ENCODE data around the gene LRFN2. TPM values are rescaled to one million over a fixed set of nuclear protein-coding genes. Genes with fewer than 3 reads are reported as not detected.

Gene LRFN2
- total and polyA plus RNA-seq, 2 of the 8 experiments (the other 6 are each of a cell fraction or from before 2014, with no cell fraction given) = 2.3 TPM

DNA sequence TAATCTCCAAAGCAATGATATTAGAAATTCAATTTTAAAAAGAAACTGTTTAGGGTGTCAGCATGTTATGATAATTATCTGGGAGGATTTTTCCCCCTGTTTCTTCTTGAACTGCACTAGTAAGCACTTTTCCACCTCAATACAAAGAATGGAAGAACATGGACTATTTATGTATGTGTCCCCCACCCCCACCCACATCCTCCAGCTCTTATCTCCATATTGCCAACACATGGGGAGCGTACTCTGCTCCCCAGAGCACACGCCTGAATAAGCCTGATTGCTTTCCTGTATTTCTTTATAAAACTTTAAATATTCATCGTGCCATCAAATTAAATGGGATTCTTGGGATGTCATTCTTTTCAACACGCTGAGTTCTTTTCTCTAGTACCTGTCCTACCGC, 11.4 kb upstream of the LRFN2 start:
- Histone ChIP-seq H3K23me2 (ENCODE audit: low read depth, low read length) (no peaks in the 10 kb centered on the region), H3K9ac (replicated peaks in 1 of 4; ENCODE audit: extremely low read depth in 1 of 4, low read depth in 3 of 4, low read length in 3 of 4) (no peak overlapping the region), H3K9me3 (ENCODE audit: insufficient read depth in 2 of 2, low read depth in 1 of 2, low read length in 1 of 2) (no peaks in the 10 kb centered on the region), H2AFZ (ENCODE audit: low read length) (no peak overlapping the region), H4K8ac (ENCODE audit: extremely low read depth, insufficient read depth, low read length) (no peak overlapping the region), H2BK15ac (ENCODE audit: low read length) (no peak overlapping the region), H2AK5ac (ENCODE audit: low read depth, low read length) (no peak overlapping the region), H4K20me1 (replicated peaks in 1 of 2; ENCODE audit: control insufficient read depth in 1 of 2, insufficient read depth in 2 of 2, low read length in 2 of 2) (no peaks in the 10 kb centered on the region), H3K79me2 (ENCODE audit: control insufficient read depth in 1 of 2, insufficient read depth in 2 of 2, low read length in 2 of 2) (no peaks in the 10 kb centered on the region), H3K56ac (replicated peaks; ENCODE audit: insufficient read length, low read depth, low read length) (no peak overlapping the region), H3K79me1 (ENCODE audit: low read depth, low read length) (0 out of 2 replicates have a peak, but pooled peaks cover 2% of the 10 kb centered on the region), H2BK120ac (replicated peaks; ENCODE audit: low read depth, low read length) (no peak overlapping the region), H2BK20ac (ENCODE audit: low read length) (no peak overlapping the region), H3K36me3 (ENCODE audit: control insufficient read depth in 2 of 4, insufficient read depth in 4 of 4, low read length in 3 of 4) (no peaks in the 10 kb centered on the region), H3K4ac (replicated peaks; ENCODE audit: insufficient read length, low read depth, low read length) (no peak overlapping the region), H4K5ac (ENCODE audit: insufficient read length, low read depth, low read length) (no peak overlapping the region), H3K14ac (ENCODE audit: insufficient read length) (no peak overlapping the region), H3K4me3 (ENCODE audit: extremely low read depth in 1 of 4, insufficient read depth in 2 of 4, low read depth in 3 of 4, low read length in 4 of 4) (no peak overlapping the region), H3K18ac (ENCODE audit: extremely low read depth, low read length) (no peak overlapping the region), H2BK12ac (ENCODE audit: low read depth, low read length) (no peak overlapping the region), H3K27me3 (replicated peaks in 1 of 4; ENCODE audit: control insufficient read depth in 3 of 4, extremely low read depth in 1 of 4, insufficient read depth in 3 of 4, low read length in 3 of 4) (no peaks in the 10 kb centered on the region), H2BK5ac (ENCODE audit: low read depth, low read length) (no peak overlapping the region), H3K4me1 (replicated peaks in 1 of 4; ENCODE audit: control insufficient read depth in 3 of 4, insufficient read depth in 4 of 4, low read length in 3 of 4) (no peaks in the 10 kb centered on the region), H3K4me2 (ENCODE audit: insufficient read depth in 1 of 2, low read depth in 2 of 2, low read length in 2 of 2) (no peak overlapping the region), H3K23ac (ENCODE audit: insufficient read length) (no peak overlapping the region), H4K91ac (replicated peaks; ENCODE audit: insufficient read length, low read length) (no peak overlapping the region), H3K27ac (ENCODE audit: low read depth, low read length) (no peak overlapping the region)
- POLR2A ChIA-PET (ENCODE audit: partially characterized antibody) = no interaction called here
- DNase-seq (ENCODE audit: low read depth in 1 of 2, low spot score in 2 of 2) (no peak), FAIRE-seq (no peak)
- TF ChIP-seq CTBP2 (IDR thresholded peaks at IDR 0.05; ENCODE audit: borderline replicate concordance, insufficient read depth, insufficient read length, low read length) (no peak), RBBP5 (IDR thresholded peaks at IDR 0.05; ENCODE audit: borderline replicate concordance, low read depth, low read length) (no peak), CEBPB (IDR thresholded peaks at IDR 0.05; ENCODE audit: low read depth, low read length) (no peak), NANOG (IDR thresholded peaks at IDR 0.05; ENCODE audit: insufficient read depth, low read depth, low read length, poor library complexity, severe bottlenecking) (no peak), RAD21 (IDR thresholded peaks at IDR 0.05 in 1 of 2, conservative IDR thresholded peaks at IDR 0.05 in 1 of 2; ENCODE audit: low read depth in 2 of 2, low read length in 2 of 2) (no peak), MAFK (IDR thresholded peaks at IDR 0.05; ENCODE audit: low read depth, low read length) (no peak), SP4 (IDR thresholded peaks at IDR 0.05; ENCODE audit: low read length) (no peak), TBP (IDR thresholded peaks at IDR 0.05; ENCODE audit: low read depth, low read length) (no peak), EP300 (IDR thresholded peaks at IDR 0.05; ENCODE audit: borderline replicate concordance in 1 of 2, low read depth in 2 of 2, low read length in 2 of 2) (no peak)
- TF ChIP-seq, protein P1, sequence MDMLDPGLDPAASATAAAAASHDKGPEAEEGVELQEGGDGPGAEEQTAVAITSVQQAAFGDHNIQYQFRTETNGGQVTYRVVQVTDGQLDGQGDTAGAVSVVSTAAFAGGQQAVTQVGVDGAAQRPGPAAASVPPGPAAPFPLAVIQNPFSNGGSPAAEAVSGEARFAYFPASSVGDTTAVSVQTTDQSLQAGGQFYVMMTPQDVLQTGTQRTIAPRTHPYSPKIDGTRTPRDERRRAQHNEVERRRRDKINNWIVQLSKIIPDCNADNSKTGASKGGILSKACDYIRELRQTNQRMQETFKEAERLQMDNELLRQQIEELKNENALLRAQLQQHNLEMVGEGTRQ (IDR thresholded peaks at IDR 0.05; ENCODE audit: low read length) = no peak
- CTCF ChIA-PET (ENCODE audit: partially characterized antibody) = interaction anchor here (0.6 to 3.0 kb wide), 6 partner anchors 11 to 560 kb away, joined by 3 to 21 read pairs (median 4); partner anchors contain the start of gene LRFN2
- 77% methylated on average over 5 of the region's 5 CpGs; no CpG with 5 or more reads in 1 of the 2 experiments for WGBS, 2 experiments (ENCODE audit: extremely low coverage in 1 of 2, insufficient coverage in 1 of 2, insufficient read length in 1 of 2, insufficient replicate concordance in 2 of 2, low coverage in 1 of 2, low lambda C conversion rate in 2 of 2, missing lambda C conversion rate in 1 of 2)

All from H1 (cell line).